C4-2B (cell line): ENCODE measurements around the gene XPO6.

ENCODE experiments used
- H3K27ac ChIP-seq: fragments of 450-650 bp; 2 replicates; pipeline ENCODE4 v1.5.1; 2017
- ZFX ChIP-seq: fragments of 450-650 bp; IDR thresholded peaks from 2 replicates; pipeline ENCODE4 v1.6.1; 2017
- TF ChIP-seq, protein P1 (sequence below): fragments of 450-650 bp; conservative IDR thresholded peaks from 2 replicates; pipeline ENCODE4 v1.5.1; 2017; ENCODE audit warnings: mild to moderate bottlenecking

Gene XPO6

DNA sequence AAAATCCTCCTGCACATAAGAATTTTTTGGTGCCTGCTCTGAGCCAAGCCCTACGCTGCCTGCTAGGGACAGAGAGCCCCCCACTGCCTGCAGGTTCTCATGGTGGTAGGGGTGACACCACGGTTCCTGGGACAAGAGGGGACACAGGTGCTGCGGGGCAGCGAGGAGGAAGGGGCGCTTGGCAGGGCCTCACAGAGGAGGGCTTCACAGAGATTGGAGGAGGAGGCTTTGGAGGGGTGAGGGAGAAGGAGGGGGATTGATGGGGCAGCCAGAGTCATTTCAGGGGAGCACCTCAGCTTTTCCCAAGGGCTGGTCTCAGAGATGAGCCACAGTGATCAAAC lies 118.4 kb downstream of the XPO6 start:
- TF ChIP-seq ZFX: no peak
- TF ChIP-seq, protein P1, sequence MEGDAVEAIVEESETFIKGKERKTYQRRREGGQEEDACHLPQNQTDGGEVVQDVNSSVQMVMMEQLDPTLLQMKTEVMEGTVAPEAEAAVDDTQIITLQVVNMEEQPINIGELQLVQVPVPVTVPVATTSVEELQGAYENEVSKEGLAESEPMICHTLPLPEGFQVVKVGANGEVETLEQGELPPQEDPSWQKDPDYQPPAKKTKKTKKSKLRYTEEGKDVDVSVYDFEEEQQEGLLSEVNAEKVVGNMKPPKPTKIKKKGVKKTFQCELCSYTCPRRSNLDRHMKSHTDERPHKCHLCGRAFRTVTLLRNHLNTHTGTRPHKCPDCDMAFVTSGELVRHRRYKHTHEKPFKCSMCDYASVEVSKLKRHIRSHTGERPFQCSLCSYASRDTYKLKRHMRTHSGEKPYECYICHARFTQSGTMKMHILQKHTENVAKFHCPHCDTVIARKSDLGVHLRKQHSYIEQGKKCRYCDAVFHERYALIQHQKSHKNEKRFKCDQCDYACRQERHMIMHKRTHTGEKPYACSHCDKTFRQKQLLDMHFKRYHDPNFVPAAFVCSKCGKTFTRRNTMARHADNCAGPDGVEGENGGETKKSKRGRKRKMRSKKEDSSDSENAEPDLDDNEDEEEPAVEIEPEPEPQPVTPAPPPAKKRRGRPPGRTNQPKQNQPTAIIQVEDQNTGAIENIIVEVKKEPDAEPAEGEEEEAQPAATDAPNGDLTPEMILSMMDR: no peak
- no peak overlapping the region for H3K27ac ChIP-seq

DNA sequence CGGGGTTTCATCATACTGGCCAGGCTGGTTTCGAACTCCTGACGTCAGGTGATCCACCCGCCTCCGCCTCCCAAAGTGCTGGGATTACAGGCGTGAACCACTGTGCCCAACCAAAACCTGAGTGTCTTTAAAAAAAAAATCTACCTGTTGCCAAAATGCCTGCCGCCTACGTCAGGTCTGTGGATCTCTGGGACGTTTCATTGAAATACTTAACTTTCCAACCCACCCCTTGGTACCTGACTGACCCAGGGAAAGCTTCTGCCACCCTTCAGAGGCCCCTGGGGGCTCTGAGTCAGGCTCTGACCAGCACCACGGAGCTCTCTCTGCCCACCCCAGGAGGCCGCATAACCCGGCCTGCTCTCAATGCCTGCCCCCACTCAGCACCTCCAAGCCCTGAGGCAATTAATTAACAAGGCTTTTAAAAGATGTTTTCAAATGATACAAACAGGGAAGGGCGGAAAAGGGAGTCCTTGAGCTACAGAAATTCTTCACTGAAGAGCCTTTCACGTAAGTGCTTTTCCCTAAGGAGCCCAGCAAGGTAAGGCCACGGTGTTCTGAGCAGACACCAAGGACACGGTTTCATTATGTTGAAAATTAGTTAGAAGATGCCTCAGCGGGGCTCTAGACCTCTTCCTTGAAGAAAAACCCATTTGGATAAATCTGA lies 118.9 kb downstream of the XPO6 start:
- H3K27ac ChIP-seq: no peak overlapping the region
- TF ChIP-seq, protein P1: no peak
- no peak for TF ChIP-seq ZFX

DNA sequence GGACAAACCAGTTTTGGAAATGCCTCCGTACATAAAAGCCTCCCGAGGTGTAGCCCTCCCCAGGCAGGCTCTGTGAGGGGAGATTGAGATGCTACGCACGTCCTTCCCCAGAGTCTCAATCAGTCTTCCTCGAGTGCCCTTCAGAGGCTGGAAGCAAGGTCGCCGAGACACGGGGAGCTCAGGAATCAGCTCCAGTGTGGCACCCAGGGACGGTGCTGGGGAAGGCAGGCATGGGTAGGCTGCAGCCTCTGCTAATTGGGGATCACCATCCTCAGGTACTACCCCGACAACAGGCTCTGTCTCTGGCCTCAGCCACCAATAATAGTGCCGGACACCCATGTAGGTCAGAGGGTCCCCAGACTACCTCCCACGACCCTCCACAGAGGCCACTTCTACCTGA lies 120.1 kb downstream of the XPO6 start:
- no peak overlapping the region for H3K27ac ChIP-seq
- TF ChIP-seq ZFX: no peak
- TF ChIP-seq, protein P1: no peak

DNA sequence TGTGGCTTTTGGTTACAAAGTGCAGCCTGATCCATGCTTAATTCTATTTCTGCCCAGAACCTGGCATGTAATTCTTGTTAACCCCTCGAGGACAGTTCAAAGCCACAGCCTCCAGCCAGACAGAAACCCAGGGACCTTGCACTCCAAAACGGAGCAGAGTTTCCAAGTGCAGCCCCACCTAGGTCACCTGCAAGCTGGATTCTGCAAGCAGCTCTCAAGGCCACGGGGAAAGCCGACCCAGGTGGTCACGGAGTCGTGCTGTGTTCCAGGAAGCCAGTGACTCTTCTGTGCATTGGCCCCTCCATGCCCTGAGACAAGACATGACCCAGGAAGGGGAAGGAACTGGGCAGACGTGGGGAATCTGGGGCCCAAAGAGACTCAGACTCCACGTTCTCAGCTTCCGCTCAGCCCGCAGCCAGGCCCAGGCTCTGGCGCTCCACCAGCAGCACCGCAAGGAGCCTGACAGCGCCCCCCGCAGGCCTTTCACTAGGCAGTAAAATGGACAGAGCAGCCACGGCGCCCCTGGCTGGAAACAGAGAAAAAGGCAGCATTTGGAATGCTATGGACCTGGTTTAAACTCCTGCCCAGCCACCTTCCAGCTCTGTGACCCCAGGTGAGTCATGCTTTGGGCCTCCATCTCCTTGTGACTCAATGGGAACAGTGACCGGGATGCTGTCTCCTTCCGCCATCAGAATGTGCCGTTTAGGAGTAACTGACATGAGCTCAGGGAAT lies 121.0 kb downstream of the XPO6 start:
- no peak for TF ChIP-seq ZFX
- TF ChIP-seq, protein P1: no peak; the same call in 1 of the 2 replicates
- H3K27ac ChIP-seq: no peak overlapping the region

DNA sequence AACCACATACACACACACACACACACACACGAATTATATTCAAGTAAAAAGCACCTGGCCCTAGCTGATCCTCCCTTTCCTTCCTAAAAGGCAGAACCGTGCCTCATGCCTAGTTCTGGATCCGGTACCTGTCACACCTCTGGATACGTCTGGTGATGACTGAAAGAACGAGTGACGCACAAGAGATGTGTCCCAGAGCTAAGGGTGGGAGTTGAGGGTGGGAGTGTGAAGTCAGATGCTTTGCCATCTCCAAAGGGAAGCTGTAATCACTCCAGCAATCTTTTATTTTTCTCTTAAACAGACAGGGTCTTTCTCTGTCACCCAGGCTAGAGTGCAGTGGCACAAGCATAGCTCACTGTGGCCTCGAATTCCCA lies 121.8 kb downstream of the XPO6 start:
- TF ChIP-seq, protein P1: no peak
- TF ChIP-seq ZFX: no peak
- H3K27ac ChIP-seq: no peak overlapping the region

DNA sequence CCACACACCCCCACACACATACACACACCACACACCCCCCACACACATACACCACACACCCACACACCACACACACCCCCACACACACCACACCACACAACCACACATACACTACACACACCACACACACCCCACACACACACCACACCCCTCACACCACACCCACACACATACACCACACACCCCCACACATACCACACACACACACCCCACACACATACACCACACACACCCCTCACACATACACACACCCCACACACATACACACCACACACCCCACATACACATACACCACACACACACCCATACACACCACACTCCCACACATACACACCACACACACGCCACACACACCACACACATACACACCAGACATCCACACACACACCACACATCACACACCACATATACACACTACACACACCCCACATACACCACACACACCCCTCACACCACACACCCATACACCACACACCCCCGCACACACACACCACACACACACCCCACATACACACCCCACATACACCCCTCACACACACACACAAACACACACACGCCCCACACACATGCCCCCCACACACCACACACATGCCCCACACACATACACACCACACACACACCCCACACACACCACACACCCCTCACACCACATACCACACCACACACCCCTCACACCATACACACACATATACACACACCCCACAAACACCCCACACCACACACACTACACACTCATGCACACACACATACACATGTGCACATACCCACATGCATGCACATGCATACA lies 122.4 kb downstream of the XPO6 start:
- H3K27ac ChIP-seq: no peak overlapping the region
- no peak for TF ChIP-seq ZFX
- TF ChIP-seq, protein P1: no peak
